H1 (cell line): ENCODE measurements around the gene TRIM41. TPM values are rescaled to one million over a fixed set of nuclear protein-coding genes. Genes with fewer than 3 reads are reported as not detected.

Source experiments
- CHD1 ChIP-seq: IDR thresholded peaks from 2 replicates; pipeline ENCODE4 v1.6.1; 2012; ENCODE audit warnings: low read depth, low read length, improper control_type of control experiment
- CREB1 ChIP-seq: IDR thresholded peaks from 2 replicates; pipeline ENCODE4 v1.6.1; 2012; ENCODE audit warnings: inconsistent platforms
- RAD21 ChIP-seq, 2 experiments: IDR thresholded peaks in 1 of 2; conservative IDR thresholded peaks in 1 of 2; 2 replicates each; pipeline ENCODE4 v1.6.1; 2011; ENCODE audit warnings: low read depth in 2 of 2, low read length in 2 of 2, improper control_type of control experiment in 1 of 2, inconsistent platforms in 1 of 2, mild to moderate bottlenecking in 1 of 2, moderate library complexity in 1 of 2
- RBBP5 ChIP-seq: IDR thresholded peaks from 2 replicates; pipeline ENCODE4 v1.7.1; 2012; ENCODE audit warnings: low read depth, mild to moderate bottlenecking, inconsistent platforms, low read length, moderate library complexity, borderline replicate concordance
- RNF2 ChIP-seq: fragments of 200-900, 300-1000 bp; sonication (generic); IDR thresholded peaks from 2 replicates; pipeline ENCODE4 v1.7.1; 2016; ENCODE audit warnings: borderline replicate concordance, low read depth, mild to moderate bottlenecking, antibody characterized with exemption, low read length; ENCODE audit not compliant: poor library complexity, severe bottlenecking; ENCODE audit errors: missing control alignments
- SIN3A ChIP-seq, 2 experiments: IDR thresholded peaks in 1 of 2; conservative IDR thresholded peaks in 1 of 2; 2 replicates each; pipeline ENCODE4 v1.6.1; 2011 to 2012; ENCODE audit warnings: low read length in 2 of 2, improper control_type of control experiment in 1 of 2, low read depth in 1 of 2, mild to moderate bottlenecking in 1 of 2
- polyA plus RNA-seq, 7 experiments: library from polyadenylated mRNA; depleted of rRNA in 3 of 7; stranded (reverse) in 5 of 7; unstranded in 2 of 7; fragments of >200 nt in 5 of 7; fragments of 200-250 nt in 2 of 7; gene quantifications; 1 replicate in 5 of 7; 2 replicates in 1 of 7; 4 replicates in 1 of 7; pipeline versions ENCODE4 v1.2.1 to v1.2.3, GENCODE V29; 2011 to 2013; ENCODE audit warnings: missing spikeins in 2 of 7, mixed read lengths in 2 of 7
- total RNA-seq: library from RNA; stranded (reverse); fragmentation: NEBNext Ultra II Directional; extraction: Animal tissue kit (Norgen Biotek cat#: 25700); gene quantifications from 2 replicates; pipeline ENCODE4 v1.2.1, GENCODE V29; 2021
- TF ChIP-seq, protein P1 (sequence below): fragments of 300-600 bp; sonication (generic); IDR thresholded peaks from 2 replicates; pipeline ENCODE4 v1.7.1; 2012; ENCODE audit warnings: low read length, moderate library complexity, mild to moderate bottlenecking, inconsistent platforms; ENCODE audit not compliant: insufficient replicate concordance
- TF ChIP-seq, protein P2 (sequence below): IDR thresholded peaks from 2 replicates; pipeline ENCODE4 v1.6.1; 2012; ENCODE audit warnings: inconsistent platforms

The TRIM41 gene
- total and polyA plus RNA-seq, 2 of the 8 experiments (the other 6 are each of a cell fraction or from before 2014, with no cell fraction given), result 12.9 to 21.6 TPM

DNA sequence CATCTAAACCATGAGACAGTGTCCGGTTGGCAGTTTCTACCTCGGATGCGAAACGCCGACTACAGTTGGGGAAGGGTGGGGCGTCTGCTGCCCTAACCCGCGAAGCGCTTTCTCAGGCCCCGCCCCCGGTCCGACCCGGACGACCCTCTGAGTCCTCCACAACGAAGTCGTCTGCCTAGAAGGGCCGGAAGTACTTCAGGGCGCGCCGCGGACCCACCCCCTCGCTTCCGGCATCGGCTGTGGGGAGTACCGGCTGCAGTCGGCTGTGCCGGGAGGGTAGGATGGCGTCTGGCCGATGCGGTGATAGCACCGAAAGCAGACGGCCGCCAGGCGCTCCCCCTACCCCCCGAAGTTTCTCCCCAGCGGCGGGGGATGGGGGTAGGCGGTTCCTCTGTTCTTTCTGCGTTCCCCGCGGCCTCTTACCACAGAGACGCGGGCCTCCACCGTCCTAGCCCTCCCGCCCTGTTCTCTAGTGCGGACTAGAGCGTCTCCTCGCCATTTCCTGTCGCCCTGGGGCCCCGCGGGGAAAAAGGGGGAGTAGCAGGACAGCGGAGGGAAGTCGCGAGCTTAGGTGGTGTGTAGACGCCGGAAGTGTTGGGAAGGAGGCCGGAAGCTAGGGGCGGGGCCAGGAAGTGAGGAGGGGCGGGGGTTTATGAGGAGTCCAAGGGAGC is at the start of gene TRIM41 (continued):
- TF ChIP-seq, protein P1, sequence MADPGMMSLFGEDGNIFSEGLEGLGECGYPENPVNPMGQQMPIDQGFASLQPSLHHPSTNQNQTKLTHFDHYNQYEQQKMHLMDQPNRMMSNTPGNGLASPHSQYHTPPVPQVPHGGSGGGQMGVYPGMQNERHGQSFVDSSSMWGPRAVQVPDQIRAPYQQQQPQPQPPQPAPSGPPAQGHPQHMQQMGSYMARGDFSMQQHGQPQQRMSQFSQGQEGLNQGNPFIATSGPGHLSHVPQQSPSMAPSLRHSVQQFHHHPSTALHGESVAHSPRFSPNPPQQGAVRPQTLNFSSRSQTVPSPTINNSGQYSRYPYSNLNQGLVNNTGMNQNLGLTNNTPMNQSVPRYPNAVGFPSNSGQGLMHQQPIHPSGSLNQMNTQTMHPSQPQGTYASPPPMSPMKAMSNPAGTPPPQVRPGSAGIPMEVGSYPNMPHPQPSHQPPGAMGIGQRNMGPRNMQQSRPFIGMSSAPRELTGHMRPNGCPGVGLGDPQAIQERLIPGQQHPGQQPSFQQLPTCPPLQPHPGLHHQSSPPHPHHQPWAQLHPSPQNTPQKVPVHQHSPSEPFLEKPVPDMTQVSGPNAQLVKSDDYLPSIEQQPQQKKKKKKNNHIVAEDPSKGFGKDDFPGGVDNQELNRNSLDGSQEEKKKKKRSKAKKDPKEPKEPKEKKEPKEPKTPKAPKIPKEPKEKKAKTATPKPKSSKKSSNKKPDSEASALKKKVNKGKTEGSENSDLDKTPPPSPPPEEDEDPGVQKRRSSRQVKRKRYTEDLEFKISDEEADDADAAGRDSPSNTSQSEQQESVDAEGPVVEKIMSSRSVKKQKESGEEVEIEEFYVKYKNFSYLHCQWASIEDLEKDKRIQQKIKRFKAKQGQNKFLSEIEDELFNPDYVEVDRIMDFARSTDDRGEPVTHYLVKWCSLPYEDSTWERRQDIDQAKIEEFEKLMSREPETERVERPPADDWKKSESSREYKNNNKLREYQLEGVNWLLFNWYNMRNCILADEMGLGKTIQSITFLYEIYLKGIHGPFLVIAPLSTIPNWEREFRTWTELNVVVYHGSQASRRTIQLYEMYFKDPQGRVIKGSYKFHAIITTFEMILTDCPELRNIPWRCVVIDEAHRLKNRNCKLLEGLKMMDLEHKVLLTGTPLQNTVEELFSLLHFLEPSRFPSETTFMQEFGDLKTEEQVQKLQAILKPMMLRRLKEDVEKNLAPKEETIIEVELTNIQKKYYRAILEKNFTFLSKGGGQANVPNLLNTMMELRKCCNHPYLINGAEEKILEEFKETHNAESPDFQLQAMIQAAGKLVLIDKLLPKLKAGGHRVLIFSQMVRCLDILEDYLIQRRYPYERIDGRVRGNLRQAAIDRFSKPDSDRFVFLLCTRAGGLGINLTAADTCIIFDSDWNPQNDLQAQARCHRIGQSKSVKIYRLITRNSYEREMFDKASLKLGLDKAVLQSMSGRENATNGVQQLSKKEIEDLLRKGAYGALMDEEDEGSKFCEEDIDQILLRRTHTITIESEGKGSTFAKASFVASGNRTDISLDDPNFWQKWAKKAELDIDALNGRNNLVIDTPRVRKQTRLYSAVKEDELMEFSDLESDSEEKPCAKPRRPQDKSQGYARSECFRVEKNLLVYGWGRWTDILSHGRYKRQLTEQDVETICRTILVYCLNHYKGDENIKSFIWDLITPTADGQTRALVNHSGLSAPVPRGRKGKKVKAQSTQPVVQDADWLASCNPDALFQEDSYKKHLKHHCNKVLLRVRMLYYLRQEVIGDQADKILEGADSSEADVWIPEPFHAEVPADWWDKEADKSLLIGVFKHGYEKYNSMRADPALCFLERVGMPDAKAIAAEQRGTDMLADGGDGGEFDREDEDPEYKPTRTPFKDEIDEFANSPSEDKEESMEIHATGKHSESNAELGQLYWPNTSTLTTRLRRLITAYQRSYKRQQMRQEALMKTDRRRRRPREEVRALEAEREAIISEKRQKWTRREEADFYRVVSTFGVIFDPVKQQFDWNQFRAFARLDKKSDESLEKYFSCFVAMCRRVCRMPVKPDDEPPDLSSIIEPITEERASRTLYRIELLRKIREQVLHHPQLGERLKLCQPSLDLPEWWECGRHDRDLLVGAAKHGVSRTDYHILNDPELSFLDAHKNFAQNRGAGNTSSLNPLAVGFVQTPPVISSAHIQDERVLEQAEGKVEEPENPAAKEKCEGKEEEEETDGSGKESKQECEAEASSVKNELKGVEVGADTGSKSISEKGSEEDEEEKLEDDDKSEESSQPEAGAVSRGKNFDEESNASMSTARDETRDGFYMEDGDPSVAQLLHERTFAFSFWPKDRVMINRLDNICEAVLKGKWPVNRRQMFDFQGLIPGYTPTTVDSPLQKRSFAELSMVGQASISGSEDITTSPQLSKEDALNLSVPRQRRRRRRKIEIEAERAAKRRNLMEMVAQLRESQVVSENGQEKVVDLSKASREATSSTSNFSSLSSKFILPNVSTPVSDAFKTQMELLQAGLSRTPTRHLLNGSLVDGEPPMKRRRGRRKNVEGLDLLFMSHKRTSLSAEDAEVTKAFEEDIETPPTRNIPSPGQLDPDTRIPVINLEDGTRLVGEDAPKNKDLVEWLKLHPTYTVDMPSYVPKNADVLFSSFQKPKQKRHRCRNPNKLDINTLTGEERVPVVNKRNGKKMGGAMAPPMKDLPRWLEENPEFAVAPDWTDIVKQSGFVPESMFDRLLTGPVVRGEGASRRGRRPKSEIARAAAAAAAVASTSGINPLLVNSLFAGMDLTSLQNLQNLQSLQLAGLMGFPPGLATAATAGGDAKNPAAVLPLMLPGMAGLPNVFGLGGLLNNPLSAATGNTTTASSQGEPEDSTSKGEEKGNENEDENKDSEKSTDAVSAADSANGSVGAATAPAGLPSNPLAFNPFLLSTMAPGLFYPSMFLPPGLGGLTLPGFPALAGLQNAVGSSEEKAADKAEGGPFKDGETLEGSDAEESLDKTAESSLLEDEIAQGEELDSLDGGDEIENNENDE, result no peak
- TF ChIP-seq CHD1 (0 out of 2 replicates have a peak, but pooled peaks have one; percentile 27), CREB1 (no peak; the same call in none of the 2 replicates), RNF2 (no peak), RBBP5 (no peak), RAD21 (IDR thresholded peaks at IDR 0.05 in 1 of 2, conservative IDR thresholded peaks at IDR 0.05 in 1 of 2; ENCODE audit: low read depth in 2 of 2, low read length in 2 of 2) (0 out of 4 replicates have a peak, but pooled peaks of 1 of the 2 experiments have one; percentile 14), SIN3A (conservative IDR thresholded peaks at IDR 0.05 in 1 of 2, IDR thresholded peaks at IDR 0.05 in 1 of 2; ENCODE audit: low read depth in 1 of 2, low read length in 2 of 2) (peak; percentile 65 to 79; a peak in 1 of 4 replicates)
- TF ChIP-seq, protein P2, sequence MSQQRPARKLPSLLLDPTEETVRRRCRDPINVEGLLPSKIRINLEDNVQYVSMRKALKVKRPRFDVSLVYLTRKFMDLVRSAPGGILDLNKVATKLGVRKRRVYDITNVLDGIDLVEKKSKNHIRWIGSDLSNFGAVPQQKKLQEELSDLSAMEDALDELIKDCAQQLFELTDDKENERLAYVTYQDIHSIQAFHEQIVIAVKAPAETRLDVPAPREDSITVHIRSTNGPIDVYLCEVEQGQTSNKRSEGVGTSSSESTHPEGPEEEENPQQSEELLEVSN, result no peak
